Left renal pelvis (tissue), 4 donors: ENCODE results near the gene PPP1R1A. TPM values are rescaled to one million over a fixed set of nuclear protein-coding genes. Genes with fewer than 3 reads are reported as not detected.
A peak's percentile ranks its signal among the peaks of the same experiment; 100 is the strongest.

Source experiments
- DNase-seq, 4 donors: peaks; one replicate each; pipeline ENCODE4 v3.0.0-alpha.2; 2013; ENCODE audit warnings: low read depth in 4 of 4, low spot score in 3 of 4
- polyA plus RNA-seq, 4 donors: library from polyadenylated mRNA; unstranded; fragments of 120-200 nt; gene quantifications; one replicate each; pipeline ENCODE4 v1.2.1, GENCODE V29; 2013; ENCODE audit not compliant: insufficient read length in 4 of 4

PPP1R1A gene
- polyA plus RNA-seq, 4 donors = 4.3 to 54.6 (median 51.7) TPM

GRCh38 chr12:54572881-54573280 lies 15.6 kb downstream of the PPP1R1A start:
- DNase-seq = no peak

- DNase-seq = no peak
Observed at GRCh38 chr12:54571193-54572188, 17.0 kb downstream of the PPP1R1A start.

- DNase-seq = no peak
Observed at GRCh38 chr12:54569995-54570528, 18.4 kb downstream of the PPP1R1A start.

DNA sequence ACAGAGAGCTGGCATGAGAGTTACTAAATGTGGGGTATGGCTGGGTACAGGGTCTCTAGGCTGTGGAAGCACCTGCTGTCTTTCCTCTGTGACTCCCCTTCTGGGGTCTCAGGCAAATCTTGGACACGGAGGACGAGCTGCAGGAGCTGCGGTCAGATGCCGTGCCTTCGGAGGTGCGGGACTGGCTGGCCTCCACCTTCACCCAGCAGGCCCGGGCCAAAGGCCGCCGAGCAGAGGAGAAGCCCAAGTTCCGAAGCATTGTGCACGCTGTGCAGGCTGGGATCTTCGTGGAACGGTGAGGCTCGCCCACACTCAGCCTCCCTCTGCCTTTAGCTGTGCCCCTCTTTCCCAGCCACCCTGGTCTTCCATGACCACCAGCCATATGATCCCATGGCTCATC lies 19.4 kb downstream of the PPP1R1A start:
- DNase-seq = no peak

DNA sequence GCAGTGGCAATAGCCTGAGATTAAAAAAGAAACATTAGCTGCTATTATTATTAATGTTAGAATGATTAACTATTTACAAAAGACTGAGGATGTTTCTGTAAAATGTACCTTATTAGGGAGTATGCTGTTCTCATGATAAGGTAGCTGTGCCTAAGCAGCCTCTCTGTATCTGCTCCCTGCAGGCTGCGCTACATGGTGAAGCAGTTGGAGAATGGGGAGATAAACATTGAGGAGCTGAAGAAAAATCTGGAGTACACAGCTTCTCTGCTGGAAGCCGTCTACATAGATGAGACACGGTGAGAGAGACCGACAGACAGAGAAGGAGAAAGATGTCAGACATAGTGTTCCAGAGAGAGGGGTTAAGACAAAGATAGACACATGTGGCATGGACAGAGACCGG lies 21.7 kb downstream of the PPP1R1A start:
- DNase-seq = no peak

DNA sequence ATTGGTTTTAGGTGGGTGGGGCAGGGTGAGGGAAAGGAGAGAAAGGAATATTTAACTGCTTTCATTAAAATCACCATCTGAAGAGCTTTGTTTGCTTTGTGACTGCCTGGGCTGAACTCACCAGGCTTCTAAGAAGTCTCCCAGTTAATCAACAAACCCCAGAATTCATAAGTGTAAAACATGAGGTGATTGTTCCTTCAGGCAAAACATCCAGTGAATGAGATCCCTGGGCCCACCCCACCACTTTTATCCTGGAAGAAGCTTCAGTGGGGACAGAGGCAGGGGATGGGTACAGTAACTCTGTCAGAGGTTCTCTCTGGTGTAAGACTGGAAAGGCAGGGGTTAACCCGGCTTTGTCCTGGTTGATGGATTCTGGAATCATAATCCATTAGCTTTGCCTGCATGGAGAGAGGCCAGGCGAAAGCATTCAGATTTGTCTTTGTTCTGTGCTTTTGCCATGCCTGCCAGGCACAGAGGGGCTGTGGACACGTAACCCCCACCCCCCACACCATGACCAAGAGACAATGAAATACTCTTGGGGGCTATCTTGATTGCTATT lies 22.4 kb downstream of the PPP1R1A start:
- no peak for DNase-seq

DNA sequence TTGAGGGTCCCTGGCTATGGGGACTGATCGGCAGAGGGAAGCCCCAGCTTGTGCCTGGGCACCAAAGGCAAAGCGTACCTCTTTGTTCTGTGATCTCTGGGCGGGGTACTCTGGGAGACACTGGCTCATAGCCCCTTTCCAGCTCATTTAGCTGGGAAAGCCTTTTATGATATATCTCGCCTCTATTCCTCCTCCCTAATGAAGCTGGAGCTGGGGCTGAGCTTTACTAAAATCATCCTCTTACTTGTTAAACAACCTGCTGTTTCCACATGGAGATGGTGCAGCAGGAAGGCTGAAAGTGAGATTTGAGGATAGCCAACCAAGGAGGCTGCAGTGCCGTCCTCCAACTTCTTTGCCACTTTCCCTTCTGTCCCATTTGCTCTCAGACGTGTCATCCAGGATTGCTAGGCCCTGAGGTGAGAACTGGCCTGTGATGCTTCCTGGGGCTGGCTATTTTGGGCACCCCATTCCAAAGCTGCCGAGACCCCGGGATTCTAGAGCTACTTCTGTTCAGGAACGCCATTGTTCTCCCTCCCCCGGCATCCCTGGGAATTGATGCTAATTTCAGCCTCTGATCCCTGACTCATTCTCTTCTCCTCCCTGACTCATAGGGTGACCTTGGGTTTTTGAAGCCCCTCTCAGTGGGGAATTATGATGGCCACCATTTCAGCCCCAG lies 23.0 kb downstream of the PPP1R1A start:
- no peak for DNase-seq

- DNase-seq = no peak
Observed at GRCh38 chr12:54564768-54565167, 23.7 kb downstream of the PPP1R1A start.

DNA sequence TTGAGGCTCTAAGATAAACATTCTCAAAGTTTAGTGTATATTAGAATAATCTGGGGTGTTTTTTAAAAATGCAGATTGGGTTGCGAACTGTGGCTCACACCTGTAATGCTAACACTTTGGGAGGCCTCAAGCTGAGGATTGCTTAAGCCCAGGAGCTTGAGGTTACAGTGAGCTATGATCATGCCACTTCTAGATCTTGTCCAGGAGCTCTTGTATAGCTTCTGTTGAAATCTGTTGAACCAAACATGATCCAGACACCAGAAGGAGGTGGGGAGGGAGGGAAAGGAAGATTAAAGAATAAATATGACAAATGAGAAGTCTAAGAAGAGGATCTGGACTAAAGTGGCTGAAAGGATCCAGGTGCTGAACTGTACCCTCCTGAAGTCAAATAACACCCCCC lies 24.7 kb downstream of the PPP1R1A start:
- DNase-seq = no peak

GRCh38 chr12:54562750-54563356 lies 25.6 kb downstream of the PPP1R1A start:
- no peak for DNase-seq

DNA sequence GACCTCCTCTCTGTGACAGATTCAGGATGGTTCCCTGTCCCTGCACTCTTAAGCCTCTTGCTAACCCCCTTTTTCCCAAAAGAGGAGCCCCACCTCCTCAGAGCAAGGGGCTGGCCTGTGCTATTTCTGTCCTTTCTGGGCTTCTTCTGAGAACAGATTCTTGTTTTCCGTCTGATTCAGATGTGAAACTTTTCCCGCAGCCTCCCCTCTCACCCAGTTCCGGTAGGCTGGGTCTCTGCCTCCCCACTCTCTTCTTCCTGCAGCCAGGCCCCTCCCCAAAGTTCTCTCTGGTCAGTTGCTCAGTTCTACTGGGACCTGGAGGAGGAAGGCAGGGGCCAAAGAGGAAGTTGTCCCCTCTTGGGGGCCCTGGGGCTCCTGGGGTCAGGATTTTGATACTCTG lies 27.3 kb downstream of the PPP1R1A start:
- DNase-seq = no peak

- DNase-seq = peak in 3 of 4 donors; percentile 81 to 89 (median 83)
Observed at GRCh38 chr12:54560374-54560858, 28.0 kb downstream of the PPP1R1A start.

- no peak for DNase-seq
Observed at GRCh38 chr12:54558759-54559158, 29.7 kb downstream of the PPP1R1A start.

DNA sequence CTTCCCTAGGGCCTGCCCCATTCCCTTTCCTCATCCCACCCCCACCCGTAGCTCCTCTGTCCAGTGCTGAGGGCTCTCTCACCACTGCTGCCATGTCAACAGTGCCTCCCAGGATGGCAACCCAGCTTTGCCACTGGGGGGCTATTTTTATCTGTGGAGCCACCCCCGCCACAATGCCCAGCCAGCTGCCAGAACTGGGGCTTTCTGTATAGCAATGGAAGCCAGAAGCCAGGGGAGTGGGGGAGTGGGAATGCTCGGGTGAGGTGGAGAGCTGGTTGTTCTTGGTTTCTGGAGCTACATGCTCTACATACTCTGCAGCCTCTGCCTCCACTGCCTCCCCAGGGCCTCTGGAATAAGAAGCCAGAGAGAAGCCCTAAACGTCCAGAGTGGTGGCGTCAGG lies 30.1 kb downstream of the PPP1R1A start:
- DNase-seq = no peak

- DNase-seq = no peak
Observed at GRCh38 chr12:54555670-54556257, 32.7 kb downstream of the PPP1R1A start.

- no peak for DNase-seq
Observed at GRCh38 chr12:54549774-54550451, 38.5 kb downstream of the PPP1R1A start.

- no peak for DNase-seq
Observed at GRCh38 chr12:54546511-54546910, 41.9 kb downstream of the PPP1R1A start.

- DNase-seq = no peak
Observed at GRCh38 chr12:54544743-54545142, 43.7 kb downstream of the PPP1R1A start.

- no peak for DNase-seq
Observed at GRCh38 chr12:54543526-54543925, 44.9 kb downstream of the PPP1R1A start.
